Mammary epithelial cell (primary cell): Measurements from ENCODE around the gene SEMA4C.

Source experiments
- CTCF ChIP-seq, 2 donors: IDR thresholded peaks in 1 of 2; conservative IDR thresholded peaks in 1 of 2; 2 replicates each; pipeline ENCODE4 v1.5.1; 2011 to 2012; ENCODE audit warnings: inconsistent platforms in 2 of 2, low read length in 2 of 2, mild to moderate bottlenecking in 2 of 2, control low read depth in 1 of 2, low read depth in 1 of 2; ENCODE audit not compliant: insufficient read depth in 1 of 2; ENCODE audit errors: extremely low read depth in 1 of 2
- EZH2 ChIP-seq: IDR thresholded peaks from 2 replicates; pipeline ENCODE4 v1.6.1; 2012; ENCODE audit warnings: low read length, inconsistent platforms, borderline replicate concordance

- TF ChIP-seq CTCF (conservative IDR thresholded peaks at IDR 0.05 in 1 of 2, IDR thresholded peaks at IDR 0.05 in 1 of 2; ENCODE audit: extremely low read depth in 1 of 2, insufficient read depth in 1 of 2, low read depth in 1 of 2, low read length in 2 of 2) (no peak), EZH2 (no peak)
Measured at GRCh38 chr2:96877631-96878092, 7.8 kb upstream of the SEMA4C start.
